ENCODE measurements around the gene FSD2. TPM values are rescaled to one million over a fixed set of nuclear protein-coding genes. Genes with fewer than 3 reads are reported as not detected.

Gene FSD2
- total and polyA plus RNA-seq, 10 of the 15 experiments (the other 5 are each of a cell fraction or from before 2014, with no cell fraction given) = under 0.01 to 0.39 (median 0.07) TPM; not detected in 3

DNA sequence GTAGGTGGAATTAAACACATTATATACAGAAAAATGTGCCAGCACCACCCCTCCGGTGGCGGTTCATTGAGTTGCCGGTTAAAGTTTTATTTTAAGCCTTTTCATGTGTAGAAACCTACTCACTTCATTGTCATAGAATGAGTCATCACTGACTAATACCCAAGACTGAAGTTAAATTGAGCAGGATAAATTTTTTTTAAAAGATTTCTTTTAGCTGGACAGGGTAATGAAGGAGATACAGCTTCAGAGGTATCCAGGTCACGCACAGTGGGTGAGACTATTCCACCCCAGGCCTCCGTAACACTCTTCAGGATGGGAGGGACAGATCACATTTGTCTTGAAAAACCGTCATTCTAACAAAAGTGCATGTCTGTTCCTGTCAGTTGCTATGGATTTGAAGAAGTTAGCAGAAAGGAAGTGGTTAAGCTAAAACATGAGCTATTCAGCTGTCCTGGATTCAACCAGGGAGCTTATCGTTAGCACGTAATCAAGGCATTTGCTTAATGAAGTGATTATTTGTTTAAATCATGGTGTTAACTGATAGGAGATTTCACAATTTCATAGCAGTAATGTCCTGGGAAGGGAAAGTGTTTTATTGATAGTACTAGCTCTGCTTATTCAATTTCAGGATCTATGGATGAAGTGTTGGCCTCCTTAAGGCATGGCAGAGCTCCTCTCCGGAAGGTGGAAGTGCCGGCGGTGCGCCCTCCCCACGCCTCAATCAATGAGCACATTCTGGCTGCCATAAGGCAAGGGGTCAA lies 26.9 kb upstream of the FSD2 start (continued):
- TF ChIP-seq SMC3 (IDR thresholded peaks at IDR 0.05; ENCODE audit: borderline replicate concordance, low read length) (no peak; the same call in 1 of the 2 replicates), RELA (IDR thresholded peaks at IDR 0.05; ENCODE audit: borderline replicate concordance, partially characterized antibody) (no peak), NFYB (IDR thresholded peaks at IDR 0.05; ENCODE audit: insufficient read depth, low read depth, low read length) (no peak), CHD2 (IDR thresholded peaks at IDR 0.05; ENCODE audit: borderline replicate concordance, low read depth, low read length) (no peak), NR2C2 (IDR thresholded peaks at IDR 0.05; ENCODE audit: borderline replicate concordance, control insufficient read depth, insufficient read length, low read depth) (no peak), ZZZ3 (IDR thresholded peaks at IDR 0.05; ENCODE audit: control insufficient read depth, insufficient read length, low read depth) (no peak), HDAC2 (IDR thresholded peaks at IDR 0.05) (no peak), BCL11A (IDR thresholded peaks at IDR 0.05; ENCODE audit: low read depth, low read length) (peak; percentile 73; the same call in 1 of the 2 replicates), STAT3 (IDR thresholded peaks at IDR 0.05; ENCODE audit: low read depth, low read length) (no peak), BACH1 (IDR thresholded peaks at IDR 0.05; ENCODE audit: borderline replicate concordance) (no peak), BRCA1 (IDR thresholded peaks at IDR 0.05; ENCODE audit: low read depth, low read length) (no peak), ZNF274 (IDR thresholded peaks at IDR 0.05; ENCODE audit: insufficient read depth, insufficient read length) (no peak), RFX5 (IDR thresholded peaks at IDR 0.05; ENCODE audit: low read depth, low read length) (no peak), FOS (IDR thresholded peaks at IDR 0.05; ENCODE audit: borderline replicate concordance, extremely low read depth, insufficient read length) (no peak), TCF12 (IDR thresholded peaks at IDR 0.05; ENCODE audit: low read depth, low read length) (peak; percentile 28; the same call in 1 of the 2 replicates), CHD4 (IDR thresholded peaks at IDR 0.05) (no peak)
- TF ChIP-seq, protein P1, sequence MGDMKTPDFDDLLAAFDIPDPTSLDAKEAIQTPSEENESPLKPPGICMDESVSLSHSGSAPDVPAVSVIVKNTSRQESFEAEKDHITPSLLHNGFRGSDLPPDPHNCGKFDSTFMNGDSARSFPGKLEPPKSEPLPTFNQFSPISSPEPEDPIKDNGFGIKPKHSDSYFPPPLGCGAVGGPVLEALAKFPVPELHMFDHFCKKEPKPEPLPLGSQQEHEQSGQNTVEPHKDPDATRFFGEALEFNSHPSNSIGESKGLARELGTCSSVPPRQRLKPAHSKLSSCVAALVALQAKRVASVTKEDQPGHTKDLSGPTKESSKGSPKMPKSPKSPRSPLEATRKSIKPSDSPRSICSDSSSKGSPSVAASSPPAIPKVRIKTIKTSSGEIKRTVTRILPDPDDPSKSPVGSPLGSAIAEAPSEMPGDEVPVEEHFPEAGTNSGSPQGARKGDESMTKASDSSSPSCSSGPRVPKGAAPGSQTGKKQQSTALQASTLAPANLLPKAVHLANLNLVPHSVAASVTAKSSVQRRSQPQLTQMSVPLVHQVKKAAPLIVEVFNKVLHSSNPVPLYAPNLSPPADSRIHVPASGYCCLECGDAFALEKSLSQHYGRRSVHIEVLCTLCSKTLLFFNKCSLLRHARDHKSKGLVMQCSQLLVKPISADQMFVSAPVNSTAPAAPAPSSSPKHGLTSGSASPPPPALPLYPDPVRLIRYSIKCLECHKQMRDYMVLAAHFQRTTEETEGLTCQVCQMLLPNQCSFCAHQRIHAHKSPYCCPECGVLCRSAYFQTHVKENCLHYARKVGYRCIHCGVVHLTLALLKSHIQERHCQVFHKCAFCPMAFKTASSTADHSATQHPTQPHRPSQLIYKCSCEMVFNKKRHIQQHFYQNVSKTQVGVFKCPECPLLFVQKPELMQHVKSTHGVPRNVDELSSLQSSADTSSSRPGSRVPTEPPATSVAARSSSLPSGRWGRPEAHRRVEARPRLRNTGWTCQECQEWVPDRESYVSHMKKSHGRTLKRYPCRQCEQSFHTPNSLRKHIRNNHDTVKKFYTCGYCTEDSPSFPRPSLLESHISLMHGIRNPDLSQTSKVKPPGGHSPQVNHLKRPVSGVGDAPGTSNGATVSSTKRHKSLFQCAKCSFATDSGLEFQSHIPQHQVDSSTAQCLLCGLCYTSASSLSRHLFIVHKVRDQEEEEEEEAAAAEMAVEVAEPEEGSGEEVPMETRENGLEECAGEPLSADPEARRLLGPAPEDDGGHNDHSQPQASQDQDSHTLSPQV (IDR thresholded peaks at IDR 0.05) = 0 out of 2 replicates have a peak, but pooled peaks have one; percentile 26
- TF ChIP-seq, protein P2, sequence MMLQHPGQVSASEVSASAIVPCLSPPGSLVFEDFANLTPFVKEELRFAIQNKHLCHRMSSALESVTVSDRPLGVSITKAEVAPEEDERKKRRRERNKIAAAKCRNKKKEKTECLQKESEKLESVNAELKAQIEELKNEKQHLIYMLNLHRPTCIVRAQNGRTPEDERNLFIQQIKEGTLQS (IDR thresholded peaks at IDR 0.05; ENCODE audit: borderline replicate concordance, extremely low read depth, low read depth, low read length) = no peak
- TF ChIP-seq, protein P3, sequence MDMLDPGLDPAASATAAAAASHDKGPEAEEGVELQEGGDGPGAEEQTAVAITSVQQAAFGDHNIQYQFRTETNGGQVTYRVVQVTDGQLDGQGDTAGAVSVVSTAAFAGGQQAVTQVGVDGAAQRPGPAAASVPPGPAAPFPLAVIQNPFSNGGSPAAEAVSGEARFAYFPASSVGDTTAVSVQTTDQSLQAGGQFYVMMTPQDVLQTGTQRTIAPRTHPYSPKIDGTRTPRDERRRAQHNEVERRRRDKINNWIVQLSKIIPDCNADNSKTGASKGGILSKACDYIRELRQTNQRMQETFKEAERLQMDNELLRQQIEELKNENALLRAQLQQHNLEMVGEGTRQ (IDR thresholded peaks at IDR 0.05; ENCODE audit: borderline replicate concordance, low read depth, low read length) = no peak
- TF ChIP-seq, protein P4, sequence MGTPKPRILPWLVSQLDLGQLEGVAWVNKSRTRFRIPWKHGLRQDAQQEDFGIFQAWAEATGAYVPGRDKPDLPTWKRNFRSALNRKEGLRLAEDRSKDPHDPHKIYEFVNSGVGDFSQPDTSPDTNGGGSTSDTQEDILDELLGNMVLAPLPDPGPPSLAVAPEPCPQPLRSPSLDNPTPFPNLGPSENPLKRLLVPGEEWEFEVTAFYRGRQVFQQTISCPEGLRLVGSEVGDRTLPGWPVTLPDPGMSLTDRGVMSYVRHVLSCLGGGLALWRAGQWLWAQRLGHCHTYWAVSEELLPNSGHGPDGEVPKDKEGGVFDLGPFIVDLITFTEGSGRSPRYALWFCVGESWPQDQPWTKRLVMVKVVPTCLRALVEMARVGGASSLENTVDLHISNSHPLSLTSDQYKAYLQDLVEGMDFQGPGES (IDR thresholded peaks at IDR 0.05) = no peak
- TF ChIP-seq, protein P5, sequence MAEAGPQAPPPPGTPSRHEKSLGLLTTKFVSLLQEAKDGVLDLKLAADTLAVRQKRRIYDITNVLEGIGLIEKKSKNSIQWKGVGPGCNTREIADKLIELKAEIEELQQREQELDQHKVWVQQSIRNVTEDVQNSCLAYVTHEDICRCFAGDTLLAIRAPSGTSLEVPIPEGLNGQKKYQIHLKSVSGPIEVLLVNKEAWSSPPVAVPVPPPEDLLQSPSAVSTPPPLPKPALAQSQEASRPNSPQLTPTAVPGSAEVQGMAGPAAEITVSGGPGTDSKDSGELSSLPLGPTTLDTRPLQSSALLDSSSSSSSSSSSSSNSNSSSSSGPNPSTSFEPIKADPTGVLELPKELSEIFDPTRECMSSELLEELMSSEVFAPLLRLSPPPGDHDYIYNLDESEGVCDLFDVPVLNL (IDR thresholded peaks at IDR 0.05; ENCODE audit: low read depth, low read length) = no peak

All from GM12878 (cell line).